ENCODE data around the gene SEMA6A.

- TF ChIP-seq CTCF (IDR thresholded peaks at IDR 0.05) (no peak), NRF1 (IDR thresholded peaks at IDR 0.05; ENCODE audit: low read depth, low read length) (no peak), EP300 (IDR thresholded peaks at IDR 0.05; ENCODE audit: borderline replicate concordance in 1 of 2, low read depth in 1 of 2, low read length in 1 of 2) (no peak), POLR2AphosphoS5 (IDR thresholded peaks at IDR 0.05; ENCODE audit: low read depth, low read length) (no peak), ZBTB33 (IDR thresholded peaks at IDR 0.05; ENCODE audit: borderline replicate concordance, low read depth) (no peak), YY1 (IDR thresholded peaks at IDR 0.05; ENCODE audit: low read depth) (no peak), EZH2phosphoT487 (IDR thresholded peaks at IDR 0.05; ENCODE audit: borderline replicate concordance, low read depth) (no peak), RCOR1 (IDR thresholded peaks at IDR 0.05; ENCODE audit: low read length) (no peak), PBX3 (IDR thresholded peaks at IDR 0.05) (no peak)
Measured at GRCh38 chr5:116554764-116555163, 19.9 kb downstream of the SEMA6A start.
